Measurements from ENCODE around the gene ATP10A. TPM values are rescaled to one million over a fixed set of nuclear protein-coding genes. Genes with fewer than 3 reads are reported as not detected.

Gene ATP10A
- polyA plus RNA-seq, 3 donors = 0.71 to 3.9 (median 0.92) TPM

DNA sequence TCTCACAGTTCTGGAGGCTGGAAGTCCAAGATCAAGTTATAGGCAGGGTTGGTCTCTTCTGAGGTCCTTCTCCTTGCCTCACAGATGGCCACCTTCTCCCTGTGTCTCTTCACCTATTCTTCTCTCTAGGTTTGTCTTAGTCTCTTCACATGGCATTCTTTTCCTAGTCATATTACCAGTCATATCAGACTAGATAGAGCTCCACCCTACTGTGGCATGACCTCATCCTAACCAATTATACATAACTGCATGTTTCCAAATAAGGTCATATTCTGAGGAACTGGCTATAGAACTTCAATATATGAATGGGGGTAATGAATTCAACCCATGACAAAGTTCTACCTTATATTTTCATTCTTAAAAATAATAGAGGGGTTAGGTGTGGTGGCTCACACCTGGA, 227.9 kb downstream of the ATP10A start:
- H3K36me3 Mint-ChIP-seq = no peaks in the 10 kb centered on the region
- Histone ChIP-seq H3K9me3 (replicated peaks in 1 of 2; ENCODE audit: control insufficient read depth in 1 of 2, insufficient read depth in 1 of 2, low read length in 2 of 2) (peaks cover 0 to 4% of the 10 kb centered on the region in 2 donors), H3K27me3 (ENCODE audit: control insufficient read depth in 2 of 2, insufficient read depth in 2 of 2, low read length in 2 of 2) (no peaks in the 10 kb centered on the region), H3K27ac (ENCODE audit: low read depth in 1 of 2, low read length in 2 of 2) (no peak overlapping the region), H4K20me1 (ENCODE audit: insufficient read depth, low read length) (no peaks in the 10 kb centered on the region), H3K79me2 (ENCODE audit: insufficient read depth, low read length) (no peaks in the 10 kb centered on the region), H3K4me1 (ENCODE audit: control insufficient read depth in 1 of 2, insufficient read depth in 2 of 2, low read length in 2 of 2) (no peaks in the 10 kb centered on the region), H3K4me3 (replicated peaks in 1 of 3; ENCODE audit: low read depth in 2 of 3, low read length in 3 of 3) (no peak overlapping the region), H3K9ac (ENCODE audit: insufficient read depth, low read length, poor library complexity, severe bottlenecking) (no peak overlapping the region), H3K36me3 (replicated peaks in 1 of 2; ENCODE audit: control insufficient read depth in 1 of 2, insufficient read depth in 2 of 2, low read length in 2 of 2) (no peaks in the 10 kb centered on the region), H3K4me2 (replicated peaks; ENCODE audit: extremely low read depth, low read length, poor library complexity, severe bottlenecking) (no peak overlapping the region), H2AFZ (ENCODE audit: insufficient read depth, low read depth, low read length, poor library complexity, severe bottlenecking) (no peak overlapping the region)
- TF ChIP-seq, protein P1, sequence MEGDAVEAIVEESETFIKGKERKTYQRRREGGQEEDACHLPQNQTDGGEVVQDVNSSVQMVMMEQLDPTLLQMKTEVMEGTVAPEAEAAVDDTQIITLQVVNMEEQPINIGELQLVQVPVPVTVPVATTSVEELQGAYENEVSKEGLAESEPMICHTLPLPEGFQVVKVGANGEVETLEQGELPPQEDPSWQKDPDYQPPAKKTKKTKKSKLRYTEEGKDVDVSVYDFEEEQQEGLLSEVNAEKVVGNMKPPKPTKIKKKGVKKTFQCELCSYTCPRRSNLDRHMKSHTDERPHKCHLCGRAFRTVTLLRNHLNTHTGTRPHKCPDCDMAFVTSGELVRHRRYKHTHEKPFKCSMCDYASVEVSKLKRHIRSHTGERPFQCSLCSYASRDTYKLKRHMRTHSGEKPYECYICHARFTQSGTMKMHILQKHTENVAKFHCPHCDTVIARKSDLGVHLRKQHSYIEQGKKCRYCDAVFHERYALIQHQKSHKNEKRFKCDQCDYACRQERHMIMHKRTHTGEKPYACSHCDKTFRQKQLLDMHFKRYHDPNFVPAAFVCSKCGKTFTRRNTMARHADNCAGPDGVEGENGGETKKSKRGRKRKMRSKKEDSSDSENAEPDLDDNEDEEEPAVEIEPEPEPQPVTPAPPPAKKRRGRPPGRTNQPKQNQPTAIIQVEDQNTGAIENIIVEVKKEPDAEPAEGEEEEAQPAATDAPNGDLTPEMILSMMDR (IDR thresholded peaks at IDR 0.05) = no peak
- H3K4me3 Mint-ChIP-seq = no peak overlapping the region
- H3K27me3 Mint-ChIP-seq (ENCODE audit: low read depth in 3 of 3) = peaks cover 0 to 3% (median 0%) of the 10 kb centered on the region in 3 donors
- H3K4me1 Mint-ChIP-seq = no peaks in the 10 kb centered on the region
- intact Hi-C loops (cut with micrococcal nuclease) = no loop called here
- H3K9me3 Mint-ChIP-seq = peaks cover 0 to 8% (median 4%) of the 10 kb centered on the region in 7 donors
- H3K27ac Mint-ChIP-seq = no peak overlapping the region
- DNase-seq = no peak

DNA sequence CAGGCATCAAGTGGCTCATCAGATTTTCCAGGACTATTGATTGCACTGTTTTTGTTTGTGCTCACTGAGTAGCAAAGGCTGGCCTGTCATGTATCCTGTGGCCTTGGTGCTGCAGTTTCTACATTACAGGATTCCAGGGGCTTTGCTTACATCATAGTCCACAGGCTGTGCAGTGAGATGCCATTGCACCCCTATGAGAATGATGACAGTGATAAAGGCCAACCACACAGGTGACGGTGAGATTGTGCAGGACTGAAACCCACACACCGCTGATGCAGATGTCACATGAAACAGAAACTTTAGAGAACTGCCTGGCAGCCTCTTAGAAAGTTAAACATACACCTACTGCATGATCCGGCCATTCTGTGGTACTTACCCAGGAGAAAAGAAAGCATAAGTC, 229.3 kb downstream of the ATP10A start:
- no peak overlapping the region for H3K27ac Mint-ChIP-seq
- H4K20me1 ChIP-seq (ENCODE audit: insufficient read depth, low read length) = no peaks in the 10 kb centered on the region
- no peaks in the 10 kb centered on the region for H3K4me1 ChIP-seq (ENCODE audit: control insufficient read depth in 1 of 2, insufficient read depth in 2 of 2, low read length in 2 of 2)
- H3K9ac ChIP-seq (ENCODE audit: insufficient read depth, low read length, poor library complexity, severe bottlenecking) = no peak overlapping the region
- peaks cover 0 to 7% of the 10 kb centered on the region in 2 donors for H3K9me3 ChIP-seq (replicated peaks in 1 of 2; ENCODE audit: control insufficient read depth in 1 of 2, insufficient read depth in 1 of 2, low read length in 2 of 2)
- no peak overlapping the region for H3K27ac ChIP-seq (ENCODE audit: low read depth in 1 of 2, low read length in 2 of 2)
- TF ChIP-seq, protein P1 (IDR thresholded peaks at IDR 0.05) = no peak
- H3K36me3 ChIP-seq (replicated peaks in 1 of 2; ENCODE audit: control insufficient read depth in 1 of 2, insufficient read depth in 2 of 2, low read length in 2 of 2) = no peaks in the 10 kb centered on the region
- no peak overlapping the region for H2AFZ ChIP-seq (ENCODE audit: insufficient read depth, low read depth, low read length, poor library complexity, severe bottlenecking)
- H3K36me3 Mint-ChIP-seq = no peaks in the 10 kb centered on the region
- no peak overlapping the region for H3K4me3 ChIP-seq (replicated peaks in 1 of 3; ENCODE audit: low read depth in 2 of 3, low read length in 3 of 3)
- H3K9me3 Mint-ChIP-seq = peaks cover 0 to 15% (median 8%) of the 10 kb centered on the region in 7 donors
- peaks cover 0 to 3% (median 0%) of the 10 kb centered on the region in 3 donors for H3K27me3 Mint-ChIP-seq (ENCODE audit: low read depth in 3 of 3)
- DNase-seq = no peak
- no peaks in the 10 kb centered on the region for H3K79me2 ChIP-seq (ENCODE audit: insufficient read depth, low read length)
- no peak overlapping the region for H3K4me3 Mint-ChIP-seq
- WGBS (ENCODE audit: insufficient coverage) = 93% methylated on average over 2 of the region's 3 CpGs
- no peaks in the 10 kb centered on the region for H3K27me3 ChIP-seq (ENCODE audit: control insufficient read depth in 2 of 2, insufficient read depth in 2 of 2, low read length in 2 of 2)
- intact Hi-C loops (cut with micrococcal nuclease) = no loop called here
- H3K4me1 Mint-ChIP-seq = no peaks in the 10 kb centered on the region
- H3K4me2 ChIP-seq (replicated peaks; ENCODE audit: extremely low read depth, low read length, poor library complexity, severe bottlenecking) = no peak overlapping the region

All from CD14-positive monocyte (primary cell).